GM19438 (cell line): ENCODE data around the gene ARSK.

Experiments
- ATAC-seq: cut with Tn5 transposase; IDR thresholded peaks from one replicate; pipeline ENCODE4 v1.9.1; 2021; ENCODE audit warnings: low read depth; ENCODE audit not compliant: unreplicated experiment

ARSK gene

GRCh38 chr5:95563367-95563766 is 8.5 kb downstream of the ARSK start:
- ATAC-seq, result no peak

- no peak for ATAC-seq
Measured at GRCh38 chr5:95564450-95564849, 9.5 kb downstream of the ARSK start.

- ATAC-seq, result no peak
Measured at GRCh38 chr5:95565280-95565920, 10.5 kb downstream of the ARSK start.

DNA sequence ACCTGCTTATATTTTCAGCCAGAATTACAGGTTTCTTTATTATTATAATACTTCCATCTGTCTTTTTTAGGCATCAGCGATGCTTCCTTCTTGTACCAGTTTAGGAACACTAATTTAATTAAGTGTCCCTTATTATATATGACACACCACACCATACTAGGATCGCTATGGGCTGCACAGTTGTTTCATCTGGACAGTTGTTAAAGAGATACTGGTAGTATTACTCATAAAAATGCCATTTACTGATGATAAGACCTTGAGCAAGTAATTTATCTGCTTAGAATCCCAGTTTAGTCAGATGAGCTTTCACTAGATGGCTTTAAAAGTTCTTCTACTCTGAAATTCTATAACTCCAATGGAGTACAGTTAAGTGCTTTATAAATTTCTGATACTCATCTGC is 17.1 kb downstream of the ARSK start:
- ATAC-seq, result no peak

- ATAC-seq, result no peak
Measured at GRCh38 chr5:95581576-95581975, 26.7 kb downstream of the ARSK start.

GRCh38 chr5:95583992-95584391 is 29.1 kb downstream of the ARSK start:
- ATAC-seq, result no peak

GRCh38 chr5:95590880-95591279 is 36.0 kb downstream of the ARSK start:
- no peak for ATAC-seq

DNA sequence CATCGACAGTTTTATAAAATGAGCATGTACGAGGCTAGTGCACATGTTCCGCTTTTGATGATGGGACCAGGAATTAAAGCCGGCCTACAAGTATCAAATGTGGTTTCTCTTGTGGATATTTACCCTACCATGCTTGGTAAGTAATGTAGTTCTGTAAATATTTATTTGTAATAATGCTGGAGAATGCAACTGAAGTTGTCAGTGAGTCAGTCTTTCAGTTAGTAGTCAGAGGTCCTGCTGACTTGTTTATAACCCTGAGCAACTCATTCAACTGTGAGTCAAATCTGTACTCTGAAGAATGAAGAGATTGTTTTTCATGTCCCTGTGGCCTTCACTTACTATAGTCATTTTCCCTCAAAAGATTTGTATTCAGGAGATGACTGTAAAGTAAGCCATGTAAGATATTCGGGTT is 36.6 kb downstream of the ARSK start:
- ATAC-seq, result no peak

- no peak for ATAC-seq
Measured at GRCh38 chr5:95595289-95595931, 40.5 kb downstream of the ARSK start.

DNA sequence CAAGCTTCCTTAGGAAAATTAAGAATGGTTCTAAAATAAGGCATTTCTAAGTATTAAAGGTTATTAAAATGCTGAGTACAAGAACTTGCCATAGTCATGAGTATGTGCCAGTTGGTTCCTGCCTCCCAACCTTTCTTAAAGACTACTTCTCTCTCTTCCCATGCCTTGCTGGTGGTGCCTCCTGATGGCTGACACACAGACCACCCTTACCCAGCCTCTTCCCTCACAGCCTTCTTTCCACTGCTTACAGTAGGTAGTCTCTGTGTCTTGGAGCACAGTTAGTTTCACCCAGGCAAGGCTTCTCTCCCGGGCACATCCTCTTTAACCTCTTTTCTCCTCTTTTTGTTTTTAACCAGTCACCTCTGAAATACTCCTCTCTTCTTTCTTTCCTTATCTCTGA is 44.4 kb downstream of the ARSK start:
- ATAC-seq, result no peak

- no peak for ATAC-seq
Measured at GRCh38 chr5:95600557-95600956, 45.7 kb downstream of the ARSK start.

- no peak for ATAC-seq
Measured at GRCh38 chr5:95605786-95606185, 50.9 kb downstream of the ARSK start.

DNA sequence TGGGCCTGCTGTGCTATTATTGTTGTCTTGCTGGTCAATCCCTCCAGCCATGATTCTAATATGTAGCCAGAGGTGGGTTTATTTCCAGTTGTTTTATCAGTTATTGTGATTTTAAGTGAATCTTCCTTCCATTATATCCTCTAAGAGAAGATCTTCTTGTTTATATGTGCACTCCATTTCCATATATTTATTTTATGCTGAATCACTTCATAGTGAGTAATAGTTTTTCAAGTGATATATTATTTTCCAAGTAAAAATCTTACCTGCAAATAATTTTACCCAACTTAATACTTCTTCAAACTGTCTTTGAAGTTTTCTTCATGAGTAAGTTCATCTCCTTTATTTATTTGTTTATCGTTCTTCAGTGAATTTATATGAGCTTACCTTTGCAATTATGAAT is 51.5 kb downstream of the ARSK start:
- no peak for ATAC-seq

DNA sequence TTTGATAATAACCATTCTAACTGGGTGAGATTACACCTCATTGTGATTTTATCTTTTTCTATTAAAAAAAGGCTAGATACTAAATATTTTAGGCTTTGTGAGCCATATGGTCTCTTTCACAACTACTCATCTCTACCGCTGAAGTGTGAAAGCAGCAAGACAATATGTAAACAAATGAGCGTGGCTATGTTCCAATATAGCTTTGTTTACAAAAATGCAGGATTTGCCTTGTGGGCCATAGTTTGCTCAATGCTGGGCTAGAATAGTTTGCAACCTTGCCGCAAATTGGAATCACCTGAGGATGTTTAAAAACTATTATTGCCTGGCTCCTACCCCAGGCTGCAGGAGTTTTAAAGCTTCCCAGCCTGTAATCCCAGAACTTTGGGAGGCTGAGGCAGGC is 54.8 kb downstream of the ARSK start:
- no peak for ATAC-seq

- ATAC-seq, result no peak
Measured at GRCh38 chr5:95610546-95610945, 55.6 kb downstream of the ARSK start.

DNA sequence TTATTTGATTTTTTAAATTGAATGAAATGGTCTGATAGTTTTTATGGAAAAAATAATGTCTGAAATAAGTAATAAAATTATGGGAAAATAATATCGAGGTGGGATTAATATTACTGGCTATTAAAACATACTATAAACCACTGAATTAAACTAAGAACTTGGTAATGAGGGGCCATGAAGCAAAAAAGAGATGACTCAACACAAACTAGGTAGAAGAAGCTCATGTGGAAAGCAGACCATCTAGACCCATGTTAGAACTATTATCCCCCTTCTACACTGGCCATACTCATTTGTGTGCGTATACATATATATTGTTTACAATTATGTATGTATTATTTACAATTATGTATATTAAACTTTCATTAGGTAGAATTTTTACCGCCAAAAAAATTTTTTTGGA is 56.5 kb downstream of the ARSK start:
- ATAC-seq, result no peak

- no peak for ATAC-seq
Measured at GRCh38 chr5:95613514-95613913, 58.6 kb downstream of the ARSK start.

- no peak for ATAC-seq
Measured at GRCh38 chr5:95615164-95615467, 60.2 kb downstream of the ARSK start.

GRCh38 chr5:95617057-95617456 is 62.2 kb downstream of the ARSK start:
- ATAC-seq, result no peak

DNA sequence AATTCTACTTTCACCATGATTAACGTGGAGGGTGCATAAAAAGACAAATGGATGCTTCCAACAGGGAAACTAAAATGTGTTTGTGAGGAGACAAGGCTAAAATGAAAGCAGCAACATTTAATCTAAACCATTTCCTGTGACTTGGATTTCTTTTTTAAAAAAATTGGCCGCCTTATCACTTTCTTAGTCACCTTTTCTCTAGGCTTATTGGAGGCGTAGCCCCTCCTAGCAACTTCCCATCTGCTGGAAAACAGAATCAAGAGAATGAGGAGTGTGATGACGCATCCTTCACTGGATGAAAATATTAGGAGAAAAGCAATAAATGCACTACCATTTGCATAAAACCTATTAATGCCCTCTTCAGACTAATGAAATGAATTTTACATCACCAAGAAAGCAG is 64.2 kb downstream of the ARSK start:
- no peak for ATAC-seq

DNA sequence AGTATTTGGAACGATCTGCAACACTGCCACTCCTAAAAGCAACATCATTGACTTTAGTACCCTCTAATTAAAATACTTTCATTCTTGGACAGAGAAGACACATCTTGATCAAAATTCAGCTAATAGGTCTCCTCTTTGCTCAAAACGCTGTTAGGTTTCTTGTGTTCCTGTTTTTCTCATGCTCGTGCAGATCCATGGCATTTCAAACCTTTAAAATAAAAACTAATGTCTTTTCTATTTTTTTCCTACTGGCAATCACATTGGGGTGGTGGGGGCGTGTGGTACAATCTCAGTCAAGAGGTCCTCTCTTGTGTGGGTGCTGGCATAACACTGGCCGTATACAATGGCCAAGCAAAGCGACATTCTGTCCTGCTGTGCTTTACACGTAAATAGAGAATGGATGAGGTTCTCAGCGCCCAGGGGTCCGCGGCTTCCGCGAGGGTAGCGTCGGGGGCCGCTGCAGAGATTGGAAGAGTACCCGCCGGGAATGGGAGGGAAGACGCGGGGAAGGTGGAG is 64.7 kb downstream of the ARSK start:
- ATAC-seq, result no peak

- peak; percentile 70 for ATAC-seq
Measured at GRCh38 chr5:95620030-95620869, 65.3 kb downstream of the ARSK start, which contains the start of gene GPR150. GPR150 (plus strand) TSS chr5:95620087; CDS start chr5:95620276, 189 bp downstream.
